GM23338 (cell line): ENCODE data around the gene SLC2A9. TPM values are rescaled to one million over a fixed set of nuclear protein-coding genes. Genes with fewer than 3 reads are reported as not detected.

Source experiments
- ATAC-seq: fragments of 200-7000 bp; cut with Tn5 transposase; 3 replicates; pipeline ENCODE4 v1.9.1; 2020
- DNase-seq: peaks from one replicate; pipeline ENCODE4 v3.0.0-alpha.2; 2015; ENCODE audit warnings: low spot score
- H2AFZ ChIP-seq: fragments of 200-600 bp; sonication (generic); 2 replicates; pipeline ENCODE4 v1.8.0; 2016; ENCODE audit warnings: antibody characterized with exemption, mild to moderate bottlenecking, moderate library complexity
- H3F3A ChIP-seq: fragments of 200-600 bp; sonication (generic); replicated peaks from 2 replicates; pipeline ENCODE4 v1.8.0; 2017; ENCODE audit warnings: antibody characterized with exemption, mixed run types, low read depth
- H3K27ac ChIP-seq: fragments of 200-600 bp; sonication (generic); 2 replicates; pipeline ENCODE4 v1.6.1; 2016; ENCODE audit warnings: low read depth
- H3K27me3 ChIP-seq: fragments of 200-600 bp; sonication (generic); 2 replicates; pipeline ENCODE4 v1.8.0; 2016; ENCODE audit warnings: mild to moderate bottlenecking, mixed run types, moderate library complexity; ENCODE audit not compliant: insufficient read depth
- H3K36me3 ChIP-seq: fragments of 200-600 bp; sonication (generic); 2 replicates; pipeline ENCODE4 v1.8.0; 2016; ENCODE audit warnings: mild to moderate bottlenecking; ENCODE audit not compliant: insufficient read depth
- H3K4me1 ChIP-seq: fragments of 200-600 bp; sonication (generic); 2 replicates; pipeline ENCODE4 v1.8.0; 2016; ENCODE audit warnings: mild to moderate bottlenecking, moderate library complexity; ENCODE audit not compliant: insufficient read depth
- H3K4me2 ChIP-seq: fragments of 200-600 bp; sonication (generic); 2 replicates; pipeline ENCODE4 v1.7.1; 2017; ENCODE audit warnings: mixed run types
- H3K4me3 ChIP-seq: fragments of 200-600 bp; sonication (generic); 2 replicates; pipeline ENCODE4 v1.6.1; 2016; ENCODE audit warnings: mixed run types
- H3K79me2 ChIP-seq: fragments of 200-600 bp; sonication (generic); replicated peaks from 2 replicates; pipeline ENCODE4 v1.8.0; 2017; ENCODE audit warnings: mild to moderate bottlenecking; ENCODE audit not compliant: insufficient read depth
- H3K9me2 ChIP-seq: fragments of 200-600 bp; sonication (generic); 2 replicates; pipeline ENCODE4 v1.8.0; 2017; ENCODE audit not compliant: insufficient read depth
- H4K20me1 ChIP-seq: fragments of 200-600 bp; sonication (generic); replicated peaks from 2 replicates; pipeline ENCODE4 v1.8.0; 2017; ENCODE audit warnings: mild to moderate bottlenecking; ENCODE audit not compliant: insufficient read depth
- H3K27ac Mint-ChIP-seq: 2 replicates; pipeline ENCODE4 v1.8.0; 2020; ENCODE audit warnings: inconsistent platforms, mild to moderate bottlenecking, moderate library complexity, mixed read lengths
- H3K27me3 Mint-ChIP-seq: 3 replicates; pipeline ENCODE4 v1.8.0; 2022; ENCODE audit warnings: low read depth, mild to moderate bottlenecking, moderate library complexity, mixed read lengths, inconsistent platforms; ENCODE audit not compliant: insufficient read depth, poor library complexity
- H3K36me3 Mint-ChIP-seq: 3 replicates; pipeline ENCODE4 v1.8.0; 2021; ENCODE audit warnings: low read depth, mild to moderate bottlenecking, inconsistent platforms, moderate library complexity, mixed read lengths
- H3K4me1 Mint-ChIP-seq: 3 replicates; pipeline ENCODE4 v1.8.0; 2020; ENCODE audit warnings: mild to moderate bottlenecking, inconsistent platforms, mixed read lengths
- H3K4me3 Mint-ChIP-seq: 3 replicates; pipeline ENCODE4 v1.8.0; 2021; ENCODE audit warnings: moderate library complexity, mild to moderate bottlenecking, inconsistent platforms, mixed read lengths
- H3K9me3 Mint-ChIP-seq: 3 replicates; pipeline ENCODE4 v1.8.0; 2020; ENCODE audit warnings: moderate library complexity, mild to moderate bottlenecking, inconsistent platforms, mixed read lengths
- CREB1 ChIP-seq: fragments of 250-450 bp; sonication (Bioruptor Pico); IDR thresholded peaks from 2 replicates; pipeline ENCODE4 v1.5.0; 2020; ENCODE audit warnings: low read depth, mild to moderate bottlenecking, moderate library complexity
- EZH2 ChIP-seq: fragments of 200-600 bp; sonication (generic); IDR thresholded peaks from one replicate; pipeline ENCODE4 v1.8.0; 2017; ENCODE audit warnings: antibody characterized with exemption, mild to moderate bottlenecking, low read depth; ENCODE audit not compliant: unreplicated experiment
- EZH2phosphoT487 ChIP-seq: fragments of 200-600 bp; sonication (generic); IDR thresholded peaks from one replicate; pipeline ENCODE4 v1.8.1; 2018; ENCODE audit warnings: antibody characterized with exemption; ENCODE audit not compliant: unreplicated experiment
- JUNB ChIP-seq: IDR thresholded peaks from one replicate; pipeline ENCODE4 v1.6.1; 2016; ENCODE audit warnings: antibody characterized with exemption; ENCODE audit not compliant: unreplicated experiment
- NANOG ChIP-seq: IDR thresholded peaks from 2 replicates; pipeline ENCODE4 v1.6.1; 2016; ENCODE audit warnings: antibody characterized with exemption, borderline replicate concordance
- STAT1 ChIP-seq: IDR thresholded peaks from one replicate; pipeline ENCODE4 v1.6.1; 2016; ENCODE audit warnings: antibody characterized with exemption; ENCODE audit not compliant: unreplicated experiment
- ZNF114 ChIP-seq: fragments of 250-450 bp; sonication (Bioruptor Pico); IDR thresholded peaks from 2 replicates; pipeline ENCODE4 v1.5.0; 2020; ENCODE audit warnings: mild to moderate bottlenecking, moderate library complexity
- polyA plus RNA-seq: library from polyadenylated mRNA; unstranded; fragments of >200 nt; fragmentation: Nextera tagmentation; extraction: Ambion mirVana; gene quantifications from 2 replicates; pipeline ENCODE4 v1.2.1, GENCODE V29; 2016
- total RNA-seq: library from RNA; depleted of rRNA; stranded (reverse); fragments of >200 nt; shearing (Covaris generic); gene quantifications from 2 replicates; pipeline ENCODE4 v1.2.3, GENCODE V29; 2014
- TF ChIP-seq, protein P1 (sequence below): IDR thresholded peaks from one replicate; pipeline ENCODE4 v1.6.1; 2018; ENCODE audit warnings: antibody characterized with exemption; ENCODE audit not compliant: unreplicated experiment
- TF ChIP-seq, protein P2 (sequence below): fragments of 250-450 bp; sonication (Bioruptor Pico); IDR thresholded peaks from 2 replicates; pipeline ENCODE4 v1.5.0; 2020; ENCODE audit warnings: mild to moderate bottlenecking, moderate library complexity
- TF ChIP-seq, protein P3 (sequence below): IDR thresholded peaks from 2 replicates; pipeline ENCODE4 v1.6.1; 2016; ENCODE audit warnings: antibody characterized with exemption

Gene SLC2A9
- total and polyA plus RNA-seq, 2 experiments from 2014 or later, result 0.21 to 0.40 TPM

DNA sequence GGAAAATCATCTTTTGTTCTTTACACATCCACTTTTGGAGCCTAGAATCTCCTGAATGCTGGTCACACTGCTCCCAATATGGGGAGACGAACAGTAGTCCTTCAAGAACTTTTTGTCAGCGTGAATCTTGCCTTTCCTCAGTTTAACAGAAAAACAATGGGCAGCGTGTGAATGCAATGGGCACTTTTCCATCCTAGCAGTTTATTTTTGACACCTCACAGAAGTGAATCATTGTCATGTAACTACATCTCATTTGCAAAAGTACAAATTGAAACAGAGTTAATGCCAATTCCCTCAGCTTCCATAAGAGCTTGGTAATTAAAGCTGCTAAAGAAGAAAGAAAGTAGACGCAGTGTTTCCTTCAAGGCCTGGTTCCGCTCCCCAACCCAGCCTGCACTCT, 154.4 kb downstream of the SLC2A9 start:
- H3F3A ChIP-seq, result no peaks in the 10 kb centered on the region
- Mint-ChIP-seq H3K36me3 (no peaks in the 10 kb centered on the region), H3K27ac (no peak overlapping the region), H3K4me1 (0 out of 3 replicates have a peak, but pooled peaks cover 2% of the 10 kb centered on the region), H3K4me3 (no peak overlapping the region), H3K9me3 (no peaks in the 10 kb centered on the region; the same call in 2 of the 3 replicates), H3K27me3 (no peaks in the 10 kb centered on the region)
- H3K36me3 ChIP-seq, result no peaks in the 10 kb centered on the region
- no peaks in the 10 kb centered on the region for H3K9me2 ChIP-seq
- no peak overlapping the region for H2AFZ ChIP-seq
- H3K4me3 ChIP-seq, result no peak overlapping the region
- no peaks in the 10 kb centered on the region for H3K79me2 ChIP-seq
- no peak for ATAC-seq
- H4K20me1 ChIP-seq, result no peaks in the 10 kb centered on the region
- H3K27ac ChIP-seq, result no peak overlapping the region
- no peak for DNase-seq
- H3K4me1 ChIP-seq, result no peaks in the 10 kb centered on the region
- TF ChIP-seq, protein P1, sequence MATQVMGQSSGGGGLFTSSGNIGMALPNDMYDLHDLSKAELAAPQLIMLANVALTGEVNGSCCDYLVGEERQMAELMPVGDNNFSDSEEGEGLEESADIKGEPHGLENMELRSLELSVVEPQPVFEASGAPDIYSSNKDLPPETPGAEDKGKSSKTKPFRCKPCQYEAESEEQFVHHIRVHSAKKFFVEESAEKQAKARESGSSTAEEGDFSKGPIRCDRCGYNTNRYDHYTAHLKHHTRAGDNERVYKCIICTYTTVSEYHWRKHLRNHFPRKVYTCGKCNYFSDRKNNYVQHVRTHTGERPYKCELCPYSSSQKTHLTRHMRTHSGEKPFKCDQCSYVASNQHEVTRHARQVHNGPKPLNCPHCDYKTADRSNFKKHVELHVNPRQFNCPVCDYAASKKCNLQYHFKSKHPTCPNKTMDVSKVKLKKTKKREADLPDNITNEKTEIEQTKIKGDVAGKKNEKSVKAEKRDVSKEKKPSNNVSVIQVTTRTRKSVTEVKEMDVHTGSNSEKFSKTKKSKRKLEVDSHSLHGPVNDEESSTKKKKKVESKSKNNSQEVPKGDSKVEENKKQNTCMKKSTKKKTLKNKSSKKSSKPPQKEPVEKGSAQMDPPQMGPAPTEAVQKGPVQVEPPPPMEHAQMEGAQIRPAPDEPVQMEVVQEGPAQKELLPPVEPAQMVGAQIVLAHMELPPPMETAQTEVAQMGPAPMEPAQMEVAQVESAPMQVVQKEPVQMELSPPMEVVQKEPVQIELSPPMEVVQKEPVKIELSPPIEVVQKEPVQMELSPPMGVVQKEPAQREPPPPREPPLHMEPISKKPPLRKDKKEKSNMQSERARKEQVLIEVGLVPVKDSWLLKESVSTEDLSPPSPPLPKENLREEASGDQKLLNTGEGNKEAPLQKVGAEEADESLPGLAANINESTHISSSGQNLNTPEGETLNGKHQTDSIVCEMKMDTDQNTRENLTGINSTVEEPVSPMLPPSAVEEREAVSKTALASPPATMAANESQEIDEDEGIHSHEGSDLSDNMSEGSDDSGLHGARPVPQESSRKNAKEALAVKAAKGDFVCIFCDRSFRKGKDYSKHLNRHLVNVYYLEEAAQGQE, result no peak
- TF ChIP-seq ZNF114 (CRISPR knock-in tag) (no peak), JUNB (no peak), EZH2phosphoT487 (no peak), EZH2 (no peak), CREB1 (CRISPR knock-in tag) (no peak), STAT1 (no peak), NANOG (no peak)
- TF ChIP-seq, protein P2, sequence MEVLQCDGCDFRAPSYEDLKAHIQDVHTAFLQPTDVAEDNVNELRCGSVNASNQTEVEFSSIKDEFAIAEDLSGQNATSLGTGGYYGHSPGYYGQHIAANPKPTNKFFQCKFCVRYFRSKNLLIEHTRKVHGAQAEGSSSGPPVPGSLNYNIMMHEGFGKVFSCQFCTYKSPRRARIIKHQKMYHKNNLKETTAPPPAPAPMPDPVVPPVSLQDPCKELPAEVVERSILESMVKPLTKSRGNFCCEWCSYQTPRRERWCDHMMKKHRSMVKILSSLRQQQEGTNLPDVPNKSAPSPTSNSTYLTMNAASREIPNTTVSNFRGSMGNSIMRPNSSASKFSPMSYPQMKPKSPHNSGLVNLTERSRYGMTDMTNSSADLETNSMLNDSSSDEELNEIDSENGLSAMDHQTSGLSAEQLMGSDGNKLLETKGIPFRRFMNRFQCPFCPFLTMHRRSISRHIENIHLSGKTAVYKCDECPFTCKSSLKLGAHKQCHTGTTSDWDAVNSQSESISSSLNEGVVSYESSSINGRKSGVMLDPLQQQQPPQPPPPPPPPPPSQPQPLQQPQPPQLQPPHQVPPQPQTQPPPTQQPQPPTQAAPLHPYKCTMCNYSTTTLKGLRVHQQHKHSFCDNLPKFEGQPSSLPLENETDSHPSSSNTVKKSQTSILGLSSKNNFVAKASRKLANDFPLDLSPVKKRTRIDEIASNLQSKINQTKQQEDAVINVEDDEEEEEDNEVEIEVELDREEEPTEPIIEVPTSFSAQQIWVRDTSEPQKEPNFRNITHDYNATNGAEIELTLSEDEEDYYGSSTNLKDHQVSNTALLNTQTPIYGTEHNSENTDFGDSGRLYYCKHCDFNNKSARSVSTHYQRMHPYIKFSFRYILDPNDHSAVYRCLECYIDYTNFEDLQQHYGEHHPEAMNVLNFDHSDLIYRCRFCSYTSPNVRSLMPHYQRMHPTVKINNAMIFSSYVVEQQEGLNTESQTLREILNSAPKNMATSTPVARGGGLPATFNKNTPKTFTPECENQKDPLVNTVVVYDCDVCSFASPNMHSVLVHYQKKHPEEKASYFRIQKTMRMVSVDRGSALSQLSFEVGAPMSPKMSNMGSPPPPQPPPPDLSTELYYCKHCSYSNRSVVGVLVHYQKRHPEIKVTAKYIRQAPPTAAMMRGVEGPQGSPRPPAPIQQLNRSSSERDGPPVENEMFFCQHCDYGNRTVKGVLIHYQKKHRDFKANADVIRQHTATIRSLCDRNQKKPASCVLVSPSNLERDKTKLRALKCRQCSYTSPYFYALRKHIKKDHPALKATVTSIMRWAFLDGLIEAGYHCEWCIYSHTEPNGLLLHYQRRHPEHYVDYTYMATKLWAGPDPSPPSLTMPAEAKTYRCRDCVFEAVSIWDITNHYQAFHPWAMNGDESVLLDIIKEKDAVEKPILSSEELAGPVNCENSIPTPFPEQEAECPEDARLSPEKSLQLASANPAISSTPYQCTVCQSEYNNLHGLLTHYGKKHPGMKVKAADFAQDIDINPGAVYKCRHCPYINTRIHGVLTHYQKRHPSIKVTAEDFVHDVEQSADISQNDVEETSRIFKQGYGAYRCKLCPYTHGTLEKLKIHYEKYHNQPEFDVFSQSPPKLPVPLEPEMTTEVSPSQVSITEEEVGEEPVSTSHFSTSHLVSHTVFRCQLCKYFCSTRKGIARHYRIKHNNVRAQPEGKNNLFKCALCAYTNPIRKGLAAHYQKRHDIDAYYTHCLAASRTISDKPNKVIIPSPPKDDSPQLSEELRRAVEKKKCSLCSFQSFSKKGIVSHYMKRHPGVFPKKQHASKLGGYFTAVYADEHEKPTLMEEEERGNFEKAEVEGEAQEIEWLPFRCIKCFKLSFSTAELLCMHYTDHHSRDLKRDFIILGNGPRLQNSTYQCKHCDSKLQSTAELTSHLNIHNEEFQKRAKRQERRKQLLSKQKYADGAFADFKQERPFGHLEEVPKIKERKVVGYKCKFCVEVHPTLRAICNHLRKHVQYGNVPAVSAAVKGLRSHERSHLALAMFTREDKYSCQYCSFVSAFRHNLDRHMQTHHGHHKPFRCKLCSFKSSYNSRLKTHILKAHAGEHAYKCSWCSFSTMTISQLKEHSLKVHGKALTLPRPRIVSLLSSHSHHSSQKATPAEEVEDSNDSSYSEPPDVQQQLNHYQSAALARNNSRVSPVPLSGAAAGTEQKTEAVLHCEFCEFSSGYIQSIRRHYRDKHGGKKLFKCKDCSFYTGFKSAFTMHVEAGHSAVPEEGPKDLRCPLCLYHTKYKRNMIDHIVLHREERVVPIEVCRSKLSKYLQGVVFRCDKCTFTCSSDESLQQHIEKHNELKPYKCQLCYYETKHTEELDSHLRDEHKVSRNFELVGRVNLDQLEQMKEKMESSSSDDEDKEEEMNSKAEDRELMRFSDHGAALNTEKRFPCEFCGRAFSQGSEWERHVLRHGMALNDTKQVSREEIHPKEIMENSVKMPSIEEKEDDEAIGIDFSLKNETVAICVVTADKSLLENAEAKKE (CRISPR knock-in tag), result no peak
- TF ChIP-seq, protein P3, sequence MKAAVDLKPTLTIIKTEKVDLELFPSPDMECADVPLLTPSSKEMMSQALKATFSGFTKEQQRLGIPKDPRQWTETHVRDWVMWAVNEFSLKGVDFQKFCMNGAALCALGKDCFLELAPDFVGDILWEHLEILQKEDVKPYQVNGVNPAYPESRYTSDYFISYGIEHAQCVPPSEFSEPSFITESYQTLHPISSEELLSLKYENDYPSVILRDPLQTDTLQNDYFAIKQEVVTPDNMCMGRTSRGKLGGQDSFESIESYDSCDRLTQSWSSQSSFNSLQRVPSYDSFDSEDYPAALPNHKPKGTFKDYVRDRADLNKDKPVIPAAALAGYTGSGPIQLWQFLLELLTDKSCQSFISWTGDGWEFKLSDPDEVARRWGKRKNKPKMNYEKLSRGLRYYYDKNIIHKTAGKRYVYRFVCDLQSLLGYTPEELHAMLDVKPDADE, result no peak
- H3K27me3 ChIP-seq, result no peaks in the 10 kb centered on the region
- no peak overlapping the region for H3K4me2 ChIP-seq
